Measurements from ENCODE around the gene PPP2R3A.
"Not testable (repeated sequence)": the region's sequence is repeated elsewhere in the genome, so short reads cannot be mapped to it uniquely, and the experiment has no call there.

Gene PPP2R3A

DNA sequence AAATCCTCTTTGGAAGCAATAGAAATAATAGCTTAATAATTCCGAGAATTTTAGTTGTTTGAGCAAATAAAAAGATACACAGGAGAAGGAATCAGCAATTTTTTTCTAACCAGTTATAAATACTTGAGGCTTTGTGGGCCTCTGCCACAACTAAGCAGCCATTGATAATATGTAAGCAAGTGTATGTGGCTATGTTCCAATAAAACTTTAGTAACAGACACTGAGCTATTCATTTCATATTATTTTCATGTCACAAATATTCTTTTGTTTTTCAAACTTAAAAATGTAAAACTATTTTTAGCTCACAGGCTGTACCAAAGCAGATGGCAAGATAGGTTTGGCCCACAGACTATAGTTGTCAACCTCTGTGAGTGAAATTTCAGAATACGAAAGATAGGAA lies 145.0 kb downstream of the PPP2R3A start:
- DNase-seq = no peak

- no peak for DNase-seq
Measured at GRCh38 chr3:136114421-136114820, 148.9 kb downstream of the PPP2R3A start.

DNA sequence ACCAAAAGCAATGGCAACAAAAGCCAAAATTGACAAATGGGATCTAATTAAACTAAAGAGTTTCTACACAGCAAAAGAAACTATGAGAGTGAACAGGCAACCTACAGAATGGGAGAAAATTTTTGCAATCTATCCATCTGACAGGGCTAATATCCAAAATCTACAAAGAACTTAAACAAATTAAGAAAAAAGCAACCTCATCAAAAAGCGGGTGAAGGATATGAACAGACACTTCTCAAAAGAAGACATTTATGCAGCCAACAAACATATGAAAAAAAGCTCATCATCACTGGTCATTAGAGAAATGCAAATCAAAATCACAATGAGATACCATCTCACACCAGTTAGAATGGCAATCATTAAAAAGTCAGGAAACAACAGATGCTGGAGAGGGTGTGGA lies 153.8 kb downstream of the PPP2R3A start:
- not testable (repeated sequence) for DNase-seq

GRCh38 chr3:136119783-136120182 lies 154.3 kb downstream of the PPP2R3A start:
- DNase-seq = not testable (repeated sequence)

DNA sequence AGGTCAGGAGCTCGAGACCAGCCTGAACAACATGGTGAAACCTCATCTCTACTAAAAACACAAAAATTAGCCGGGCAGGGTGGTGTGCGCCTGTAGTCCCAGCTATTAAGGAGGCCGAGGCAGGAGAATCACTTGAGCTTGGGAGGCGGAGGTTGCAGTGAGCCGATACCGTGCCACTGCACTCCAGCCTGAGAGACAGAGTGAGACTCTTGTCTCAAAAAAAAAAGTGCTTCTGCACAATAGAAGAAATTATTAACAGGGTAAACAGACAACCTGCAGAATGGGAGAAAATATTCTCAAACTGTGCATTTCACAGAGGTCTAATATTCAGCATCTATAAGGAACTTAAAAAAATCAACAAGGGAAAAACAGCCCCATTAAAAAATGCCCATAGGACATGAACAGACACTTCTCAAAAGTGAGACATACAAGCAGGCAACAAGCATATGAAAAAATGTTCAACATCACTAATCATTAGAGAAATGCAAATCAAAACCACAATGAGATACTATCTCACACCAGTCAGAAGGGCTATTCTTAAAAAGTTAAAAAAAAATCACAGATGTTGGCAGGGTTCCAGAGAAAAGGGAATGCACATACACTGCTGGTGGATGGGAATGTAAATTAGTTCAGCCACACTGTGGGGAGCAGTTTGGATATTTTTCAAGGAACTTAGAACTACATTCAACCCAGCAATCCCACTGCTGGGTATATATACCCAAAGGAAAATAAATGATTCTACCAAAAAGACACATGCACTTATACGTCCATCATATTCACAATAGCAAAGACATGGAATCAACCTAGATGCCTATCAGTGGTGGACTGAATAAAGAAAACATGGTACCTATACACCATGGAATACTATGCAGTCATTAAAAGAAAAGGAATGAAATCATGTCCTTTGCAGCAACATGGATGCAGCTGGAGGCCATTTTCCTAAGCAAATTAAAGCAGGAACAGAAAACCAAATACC lies 155.1 kb downstream of the PPP2R3A start:
- DNase-seq = no peak

DNA sequence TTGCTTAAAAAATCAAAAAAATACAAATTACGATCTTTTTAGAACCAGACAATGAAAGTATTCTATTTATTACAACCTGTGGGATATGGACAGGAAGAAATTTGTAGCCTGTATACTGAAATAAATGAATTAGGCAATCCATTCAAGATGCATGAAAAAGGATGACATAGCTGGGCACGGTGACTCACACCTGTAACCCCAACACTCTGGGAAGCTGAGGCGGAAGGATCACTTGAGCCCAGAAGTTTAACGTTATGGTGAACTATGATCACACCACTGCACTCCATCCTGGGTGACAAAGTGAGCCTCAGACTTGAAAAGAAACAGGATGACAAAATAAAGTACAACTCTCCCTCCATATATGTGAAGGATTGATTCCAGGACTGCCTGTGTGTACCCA lies 156.5 kb downstream of the PPP2R3A start:
- DNase-seq = no peak

- DNase-seq = not testable (repeated sequence)
Measured at GRCh38 chr3:136131647-136132046, 166.1 kb downstream of the PPP2R3A start.

DNA sequence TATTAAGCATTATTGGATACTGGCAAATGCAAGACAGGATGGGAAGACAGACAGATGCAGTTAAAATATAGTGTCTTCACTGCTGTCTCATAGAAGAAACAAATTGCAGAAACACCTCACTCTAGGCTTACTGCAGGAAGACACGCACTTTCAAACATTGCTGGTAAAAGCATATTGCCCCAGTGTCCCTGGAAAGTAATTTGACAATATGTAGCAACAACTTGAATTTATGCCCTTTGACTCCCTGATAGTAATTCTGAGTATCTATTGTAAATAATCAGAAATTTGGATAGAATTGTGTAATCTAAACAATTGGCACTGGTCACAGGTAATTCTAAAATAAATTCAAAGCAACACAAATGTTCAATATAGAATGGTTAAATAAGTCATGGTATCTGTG lies 168.6 kb downstream of the PPP2R3A start:
- DNase-seq = no peak

DNA sequence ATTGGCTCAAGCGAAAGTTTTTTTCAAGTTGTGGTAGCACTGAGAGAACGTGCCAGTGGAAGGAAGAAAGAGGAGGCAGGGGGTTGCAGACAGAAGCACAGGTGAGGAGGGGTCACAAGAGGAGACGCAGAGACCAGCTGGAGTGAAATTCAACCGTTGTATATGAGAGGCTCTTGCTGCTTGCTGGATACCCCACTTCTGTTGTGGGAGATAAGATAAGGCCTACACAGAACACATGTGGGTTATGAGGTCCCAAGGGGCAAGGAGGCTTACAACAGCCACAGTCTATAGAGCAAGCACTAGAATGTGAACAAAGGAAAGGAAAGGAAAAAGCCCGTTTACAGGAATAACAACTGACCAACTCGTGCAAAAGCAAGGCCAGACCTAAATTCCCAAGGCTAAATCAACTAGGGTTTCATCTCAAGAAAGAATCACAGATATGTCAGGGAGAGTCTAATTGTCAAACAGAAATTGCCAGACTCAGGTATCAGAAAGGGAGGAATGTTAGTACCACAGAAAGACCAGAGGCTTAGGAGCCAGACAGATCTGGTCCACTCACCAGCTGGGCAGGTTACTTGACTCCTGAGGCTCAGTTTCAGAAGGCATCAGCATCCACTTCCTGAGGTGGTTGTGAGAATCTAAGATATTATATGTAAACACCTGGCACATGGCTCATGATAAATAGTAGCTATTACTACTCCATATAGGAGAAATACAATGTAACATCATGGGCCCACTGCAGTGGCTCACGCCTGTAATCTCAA lies 169.7 kb downstream of the PPP2R3A start:
- DNase-seq = no peak

GRCh38 chr3:136136454-136136853 lies 170.9 kb downstream of the PPP2R3A start:
- DNase-seq = peak; percentile 46 to 71

DNA sequence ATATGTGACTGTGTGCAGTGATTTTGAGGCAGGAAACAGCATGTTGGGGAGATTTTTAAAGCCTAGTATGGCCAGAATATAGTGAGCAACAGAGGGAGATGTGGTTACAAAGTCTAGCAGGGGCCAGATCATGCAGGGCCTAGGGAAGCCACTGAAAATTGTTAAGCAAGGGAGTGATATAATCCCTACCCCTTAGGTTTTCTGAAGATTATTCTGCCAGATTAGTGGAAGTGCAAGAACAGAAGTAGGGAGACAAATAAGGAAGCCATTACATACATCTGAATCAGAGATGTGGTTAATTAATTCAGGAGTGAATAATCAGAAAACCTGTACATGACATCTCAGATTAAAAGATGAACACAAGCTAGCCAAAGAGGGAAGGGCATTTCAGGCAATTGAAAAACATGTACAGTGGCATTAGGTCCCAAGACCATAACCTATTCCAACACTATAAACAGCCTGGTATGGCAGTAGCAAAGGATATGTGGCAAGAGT lies 175.8 kb downstream of the PPP2R3A start:
- DNase-seq = no peak

- no peak for DNase-seq
Measured at GRCh38 chr3:136141891-136142290, 176.4 kb downstream of the PPP2R3A start.

DNA sequence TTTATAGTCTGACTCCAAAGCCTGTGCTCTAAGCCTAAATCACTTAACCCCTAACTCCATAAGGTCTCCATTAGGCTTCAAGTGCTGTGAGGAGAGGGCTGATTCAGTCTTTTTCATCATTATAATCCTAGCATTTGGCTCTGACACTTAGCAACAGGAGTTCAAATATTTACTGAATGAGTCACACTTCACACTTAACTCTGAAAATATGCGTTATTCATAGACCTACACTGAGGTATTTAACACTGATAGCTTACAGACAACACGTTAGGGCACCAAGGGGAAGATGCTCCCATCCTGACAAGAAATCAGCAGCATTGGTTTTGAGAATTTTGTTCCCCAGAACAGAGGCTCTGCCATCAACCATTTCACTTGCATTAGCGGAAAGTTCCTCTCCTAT lies 177.1 kb downstream of the PPP2R3A start:
- peak; percentile 18 to 33 for DNase-seq

DNA sequence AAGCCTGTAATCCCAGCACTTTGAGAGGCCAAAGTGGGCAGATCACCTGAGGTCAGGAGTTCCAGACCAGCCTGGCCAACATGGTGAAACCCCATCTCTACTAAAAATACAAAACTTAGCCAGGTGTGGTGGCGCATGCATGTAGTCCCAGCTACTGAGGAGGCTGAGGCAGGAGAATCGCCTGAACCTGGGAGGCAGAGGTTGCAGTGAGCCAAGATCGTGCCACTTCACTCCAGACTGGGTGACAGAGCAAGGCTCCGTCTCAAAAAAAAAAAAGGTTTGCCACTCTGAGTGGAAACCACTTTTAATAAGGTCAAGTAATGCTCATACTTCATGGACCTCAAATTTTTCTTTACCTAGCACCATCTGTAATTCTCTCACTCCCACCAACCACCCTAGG lies 178.9 kb downstream of the PPP2R3A start:
- DNase-seq = not testable (repeated sequence)

DNA sequence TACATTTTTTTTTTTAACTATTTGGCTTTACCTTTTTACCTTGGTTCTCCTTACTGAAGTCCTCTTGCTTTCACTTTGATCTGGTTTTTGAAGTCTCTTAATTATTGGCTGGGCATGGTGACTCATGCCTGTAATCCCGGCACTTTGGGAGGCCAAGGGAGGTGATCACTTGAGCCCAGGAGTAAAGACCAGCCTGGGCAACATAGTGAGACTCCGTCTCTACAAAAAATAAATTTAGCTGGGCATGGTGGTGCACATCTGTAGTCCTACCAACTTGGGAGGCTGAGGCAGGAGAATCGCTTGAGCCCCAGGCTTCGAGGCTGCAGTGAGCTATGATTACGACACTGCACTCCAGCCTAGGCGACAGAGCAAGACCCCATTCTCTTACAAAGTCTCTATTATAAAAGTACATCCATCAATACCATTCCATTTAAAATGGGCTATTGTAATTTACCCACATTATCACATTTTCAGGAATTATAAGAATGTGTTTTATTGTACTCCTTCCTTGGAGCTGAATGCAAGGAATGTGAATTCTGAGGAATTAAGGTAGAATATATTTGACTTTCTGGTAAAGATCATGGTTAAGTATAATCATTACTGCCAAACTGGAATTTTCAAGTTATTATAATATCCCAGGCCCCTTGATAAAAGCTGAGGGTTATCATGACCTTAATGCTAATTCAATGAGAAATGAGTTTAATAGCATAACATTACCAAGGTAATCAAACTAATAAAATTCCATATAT lies 181.6 kb downstream of the PPP2R3A start:
- no peak for DNase-seq

- no peak for DNase-seq
Measured at GRCh38 chr3:136149667-136150066, 184.1 kb downstream of the PPP2R3A start.

GRCh38 chr3:136151219-136151618 lies 185.7 kb downstream of the PPP2R3A start:
- DNase-seq = no peak

DNA sequence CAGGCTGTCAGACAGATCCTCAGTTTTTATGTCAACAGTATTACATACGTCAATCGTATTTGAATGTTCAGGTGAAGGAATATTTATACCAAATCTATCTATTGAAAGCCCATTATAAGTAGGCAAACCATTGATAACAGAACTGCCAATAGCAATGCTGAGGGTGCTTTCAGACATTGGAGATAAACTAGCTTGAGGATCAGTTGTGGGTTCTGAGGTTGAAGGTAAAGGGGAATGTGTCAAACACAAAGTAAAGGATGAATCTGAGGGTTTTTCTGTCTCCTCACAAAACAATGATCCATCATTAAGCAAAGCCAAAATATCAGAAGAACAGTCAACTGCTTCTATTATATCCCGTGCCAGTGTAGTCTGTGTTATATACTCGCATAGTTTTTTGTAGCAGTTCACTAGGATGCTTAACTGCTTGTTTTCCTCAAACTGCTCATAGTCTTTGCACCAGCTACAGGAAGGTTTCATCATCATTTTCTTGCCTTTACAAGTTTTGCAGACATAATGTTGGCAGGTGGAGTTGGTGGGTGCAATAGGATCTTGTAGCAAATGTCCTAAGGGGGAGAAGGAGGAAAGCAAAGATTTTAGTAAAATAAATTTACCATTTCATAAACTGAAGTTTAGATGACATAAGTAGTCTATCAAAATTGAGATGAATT lies 186.8 kb downstream of the PPP2R3A start:
- DNase-seq = no peak

DNA sequence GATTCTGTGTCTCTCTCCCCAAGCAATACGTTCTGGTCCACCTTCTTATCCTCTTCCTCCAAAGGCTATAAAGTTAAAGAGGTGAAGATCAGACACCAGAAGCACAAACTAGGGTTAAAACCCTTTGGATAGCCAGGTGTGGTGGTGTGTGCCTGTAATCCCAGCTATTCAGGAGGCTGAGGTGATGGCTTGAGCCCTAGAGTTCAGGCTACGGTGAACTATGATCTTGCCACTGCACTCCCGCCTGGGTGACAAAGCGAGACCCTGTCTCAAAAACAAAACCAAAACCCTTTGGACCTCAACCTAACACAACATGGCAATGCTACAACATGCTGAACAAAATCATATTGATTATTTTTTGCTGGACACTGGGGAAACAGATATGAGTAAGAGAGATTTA lies 187.4 kb downstream of the PPP2R3A start:
- no peak for DNase-seq

- DNase-seq = no peak
Measured at GRCh38 chr3:136161516-136161915, 196.0 kb downstream of the PPP2R3A start.

GRCh38 chr3:136162322-136162721 lies 196.8 kb downstream of the PPP2R3A start:
- DNase-seq = no peak

- DNase-seq = not testable (repeated sequence)
Measured at GRCh38 chr3:136163607-136164006, 198.1 kb downstream of the PPP2R3A start.

Measured in SHP77 (cell line).